ENCODE measurements around the gene CST4. TPM values are rescaled to one million over a fixed set of nuclear protein-coding genes. Genes with fewer than 3 reads are reported as not detected.
"Not testable (repeated sequence)": the region's sequence is repeated elsewhere in the genome, so short reads cannot be mapped to it uniquely, and the experiment has no call there.

The CST4 gene
- total and polyA plus RNA-seq, 8 donors: not detected

DNA sequence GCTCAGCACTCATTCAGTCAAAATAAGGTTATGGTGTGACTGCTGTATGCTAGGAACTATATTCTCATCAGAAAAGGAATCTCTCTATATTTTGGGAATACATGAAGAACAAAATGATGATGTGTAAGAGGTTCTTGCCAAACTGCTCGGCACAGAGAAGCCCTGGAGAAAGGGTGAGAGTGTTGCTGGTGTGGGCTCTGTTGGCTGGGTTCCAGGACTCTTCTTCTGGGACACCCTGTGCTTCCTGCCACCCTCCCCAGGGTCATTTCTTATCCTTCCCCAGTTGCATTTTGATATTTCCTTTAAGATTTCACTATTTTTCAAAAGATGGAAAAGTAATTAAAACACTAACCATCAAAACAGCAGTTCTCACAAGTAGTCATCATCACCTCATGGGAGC lies 33.1 kb upstream of the CST4 start:
- Histone ChIP-seq H3K9me3 (no peaks in the 10 kb centered on the region), H3K4me3 (no peak overlapping the region), H3K27me3 (no peaks in the 10 kb centered on the region), H3K27ac (no peak overlapping the region), H3K36me3 (no peaks in the 10 kb centered on the region), H3K4me1 (no peaks in the 10 kb centered on the region)
- TF ChIP-seq CTCF (IDR thresholded peaks at IDR 0.05): no peak
- DNase-seq: no peak
- intact Hi-C loops (cut with DNase I): no loop called here
- no peak for ATAC-seq

DNA sequence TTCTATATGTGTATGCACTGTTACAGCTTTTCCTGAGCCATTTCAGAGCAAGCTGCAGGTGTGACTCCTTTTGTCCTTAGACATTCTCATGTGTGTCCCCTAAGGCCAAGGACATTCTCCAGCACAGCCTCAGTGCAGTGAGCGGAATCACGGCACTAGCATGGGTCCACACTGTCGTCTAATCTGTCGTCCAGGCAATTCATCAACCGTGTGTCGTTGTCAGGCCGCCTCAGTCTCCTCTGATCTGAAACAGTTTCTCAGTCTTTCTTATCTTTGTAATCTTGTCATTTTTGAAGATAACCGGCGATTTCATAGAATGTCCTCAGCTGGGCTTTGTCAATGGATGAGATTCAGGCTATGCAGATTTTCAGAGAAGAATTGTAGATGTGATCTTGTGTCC lies 30.5 kb upstream of the CST4 start:
- DNase-seq; intact Hi-C loops (cut with DNase I); H3K4me1 ChIP-seq; H3K36me3 ChIP-seq; H3K27me3 ChIP-seq; H3K9me3 ChIP-seq; H3K27ac ChIP-seq; ATAC-seq; H3K4me3 ChIP-seq: not testable (repeated sequence)

DNA sequence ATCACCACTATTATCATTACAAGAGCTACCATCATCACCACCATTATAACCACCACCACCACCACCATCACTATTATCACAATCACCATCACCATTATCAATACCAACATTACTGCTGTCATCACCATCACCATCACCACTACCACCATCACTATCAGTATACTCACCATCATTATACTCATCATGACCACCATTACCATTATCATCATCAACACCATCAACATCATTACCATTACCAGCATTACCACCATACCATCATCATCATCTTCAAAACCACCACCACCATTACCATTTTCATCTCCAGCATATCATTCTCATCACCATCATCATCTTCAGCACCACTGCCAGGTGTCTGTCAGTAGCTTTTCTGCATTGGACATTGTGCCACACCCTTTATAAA lies 22.9 kb upstream of the CST4 start:
- H3K36me3 ChIP-seq; intact Hi-C loops (cut with DNase I); DNase-seq; H3K27ac ChIP-seq; H3K4me3 ChIP-seq; H3K4me1 ChIP-seq; H3K27me3 ChIP-seq; H3K9me3 ChIP-seq; ATAC-seq: not testable (repeated sequence)

DNA sequence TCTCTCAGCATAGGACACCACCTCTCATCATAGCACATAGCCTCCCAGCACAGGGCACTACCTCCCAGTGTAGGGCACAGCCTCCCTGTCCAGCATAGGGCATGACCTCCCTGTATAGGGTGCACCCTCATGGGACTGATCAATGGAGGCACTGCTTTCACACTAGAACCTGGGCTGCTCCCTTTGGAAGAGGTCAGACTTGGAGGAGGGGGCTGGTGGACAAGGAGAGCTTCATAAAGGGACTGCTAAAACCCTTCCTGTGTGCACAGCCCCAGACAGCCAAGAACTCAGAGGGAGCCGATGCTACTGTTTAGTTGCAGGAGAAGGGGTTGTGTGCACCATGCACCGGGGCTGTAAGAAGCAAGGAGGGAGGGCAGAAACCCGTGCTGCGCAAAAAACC lies 21.9 kb upstream of the CST4 start:
- Histone ChIP-seq H3K27ac (no peak overlapping the region), H3K4me3 (no peak overlapping the region), H3K4me1 (no peaks in the 10 kb centered on the region), H3K36me3 (no peaks in the 10 kb centered on the region), H3K27me3 (no peaks in the 10 kb centered on the region), H3K9me3 (no peaks in the 10 kb centered on the region)
- intact Hi-C loops (cut with DNase I): no loop called here
- DNase-seq (no peak), ATAC-seq (no peak)
- TF ChIP-seq CTCF (IDR thresholded peaks at IDR 0.05): no peak

DNA sequence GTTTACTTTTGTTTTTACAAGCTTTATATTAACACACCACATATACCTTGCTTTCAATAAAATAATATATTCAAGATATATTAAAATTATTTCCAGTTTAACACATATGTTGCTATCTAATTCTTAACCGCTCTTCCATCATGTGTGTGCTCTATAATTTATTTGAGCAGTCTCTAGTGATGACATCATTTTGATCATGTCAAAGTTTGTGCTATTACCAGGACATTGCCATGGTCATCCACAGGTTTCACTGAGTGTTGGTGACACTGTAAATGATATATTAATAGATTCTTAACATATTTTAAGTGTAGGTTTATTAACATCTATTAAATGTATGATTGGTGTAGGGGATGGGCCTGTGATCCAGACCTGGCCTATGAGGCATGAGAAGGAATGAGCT lies 17.1 kb upstream of the CST4 start:
- H3K36me3 ChIP-seq: no peaks in the 10 kb centered on the region
- intact Hi-C loops (cut with DNase I): no loop called here
- no peak for TF ChIP-seq CTCF (IDR thresholded peaks at IDR 0.05)

GRCh38 chr20:23702021-23702420 lies 13.2 kb upstream of the CST4 start:
- no peak overlapping the region for H3K27ac ChIP-seq
- no peaks in the 10 kb centered on the region for H3K9me3 ChIP-seq
- no peaks in the 10 kb centered on the region for H3K27me3 ChIP-seq
- no peak for TF ChIP-seq CTCF (IDR thresholded peaks at IDR 0.05)
- no peaks in the 10 kb centered on the region for H3K36me3 ChIP-seq
- intact Hi-C loops (cut with DNase I): no loop called here
- H3K4me3 ChIP-seq: no peak overlapping the region
- DNase-seq: no peak
- H3K4me1 ChIP-seq: no peaks in the 10 kb centered on the region
- ATAC-seq: no peak

More for the DNA sequence above, 17.1 kb upstream of the CST4 start:
- no peaks in the 10 kb centered on the region for H3K27me3 ChIP-seq
- H3K4me3 ChIP-seq: no peak overlapping the region
- DNase-seq (no peak), ATAC-seq (no peak)
- H3K4me1 ChIP-seq: no peaks in the 10 kb centered on the region
- no peaks in the 10 kb centered on the region for H3K9me3 ChIP-seq
- H3K27ac ChIP-seq: no peak overlapping the region

All from left lung (tissue), 10 donors.